VCaP (cell line): Measurements from ENCODE around the gene APOLD1.
"Not testable (repeated sequence)": the region's sequence is repeated elsewhere in the genome, so short reads cannot be mapped to it uniquely, and the experiment has no call there.

Experiments
- H3K27ac ChIP-seq: fragments of 450-650 bp; 2 replicates; pipeline ENCODE4 v1.5.1; 2017
- TF ChIP-seq, protein P1 (sequence below): fragments of 450-650 bp; conservative IDR thresholded peaks from 2 replicates; pipeline ENCODE4 v1.5.1; 2017; ENCODE audit warnings: mild to moderate bottlenecking, moderate library complexity

The APOLD1 gene

DNA sequence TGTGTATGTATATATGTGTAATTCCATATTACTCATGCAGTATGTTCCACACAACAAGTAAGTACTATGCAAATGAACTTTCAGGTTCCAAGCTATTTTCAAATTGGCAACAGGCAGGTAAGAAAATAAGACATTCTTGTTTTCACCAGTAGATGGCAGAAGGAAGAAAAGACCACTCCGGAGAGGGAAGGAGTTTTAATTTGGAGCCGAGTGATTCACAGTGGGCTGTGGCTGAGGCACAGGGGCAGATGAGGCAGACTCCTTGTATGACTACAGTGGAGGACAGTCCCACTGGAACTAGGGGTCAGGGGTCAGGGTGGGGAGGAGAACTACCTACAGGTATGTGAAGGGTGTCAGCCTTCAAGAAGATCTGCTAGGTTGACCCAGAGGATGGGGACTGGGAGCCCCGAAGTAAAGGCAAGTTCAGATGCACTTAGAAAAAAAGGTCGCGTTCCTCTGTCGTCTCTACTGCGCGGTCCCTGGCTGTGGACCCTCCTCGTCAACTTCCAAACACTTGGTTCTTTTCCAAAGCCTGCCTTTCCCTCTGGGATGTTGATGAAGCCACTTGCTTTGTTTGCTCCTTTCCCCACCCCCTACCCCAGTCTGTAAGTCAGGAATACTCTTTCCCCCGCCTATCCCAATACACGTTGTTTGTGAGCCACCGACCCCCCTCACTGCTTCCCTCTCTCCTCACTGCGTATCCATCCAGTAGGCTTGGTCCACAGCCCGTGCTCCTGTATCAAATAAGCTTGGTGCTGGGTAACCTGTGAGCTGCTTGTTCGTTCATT, 51.8 kb downstream of the APOLD1 start:
- TF ChIP-seq, protein P1, sequence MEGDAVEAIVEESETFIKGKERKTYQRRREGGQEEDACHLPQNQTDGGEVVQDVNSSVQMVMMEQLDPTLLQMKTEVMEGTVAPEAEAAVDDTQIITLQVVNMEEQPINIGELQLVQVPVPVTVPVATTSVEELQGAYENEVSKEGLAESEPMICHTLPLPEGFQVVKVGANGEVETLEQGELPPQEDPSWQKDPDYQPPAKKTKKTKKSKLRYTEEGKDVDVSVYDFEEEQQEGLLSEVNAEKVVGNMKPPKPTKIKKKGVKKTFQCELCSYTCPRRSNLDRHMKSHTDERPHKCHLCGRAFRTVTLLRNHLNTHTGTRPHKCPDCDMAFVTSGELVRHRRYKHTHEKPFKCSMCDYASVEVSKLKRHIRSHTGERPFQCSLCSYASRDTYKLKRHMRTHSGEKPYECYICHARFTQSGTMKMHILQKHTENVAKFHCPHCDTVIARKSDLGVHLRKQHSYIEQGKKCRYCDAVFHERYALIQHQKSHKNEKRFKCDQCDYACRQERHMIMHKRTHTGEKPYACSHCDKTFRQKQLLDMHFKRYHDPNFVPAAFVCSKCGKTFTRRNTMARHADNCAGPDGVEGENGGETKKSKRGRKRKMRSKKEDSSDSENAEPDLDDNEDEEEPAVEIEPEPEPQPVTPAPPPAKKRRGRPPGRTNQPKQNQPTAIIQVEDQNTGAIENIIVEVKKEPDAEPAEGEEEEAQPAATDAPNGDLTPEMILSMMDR = peak; percentile 84
- H3K27ac ChIP-seq = no peak overlapping the region

DNA sequence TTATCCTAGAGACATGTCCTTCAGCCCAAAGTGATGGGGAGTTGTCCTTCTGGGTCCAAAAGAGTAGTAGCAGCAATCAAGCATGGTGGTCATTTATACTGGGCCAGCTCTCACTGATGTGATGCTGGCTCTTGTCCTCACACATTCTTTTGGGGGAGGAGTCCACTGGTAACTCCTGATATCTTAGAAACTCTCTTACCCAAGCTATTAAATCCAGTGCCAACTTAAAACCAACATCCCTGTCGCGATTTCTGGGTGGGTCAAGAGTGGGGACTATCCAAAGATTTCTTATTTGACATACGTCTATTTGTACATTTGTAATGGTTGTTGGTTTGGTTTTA, 52.3 kb downstream of the APOLD1 start:
- TF ChIP-seq, protein P1 = no peak
- no peak overlapping the region for H3K27ac ChIP-seq

DNA sequence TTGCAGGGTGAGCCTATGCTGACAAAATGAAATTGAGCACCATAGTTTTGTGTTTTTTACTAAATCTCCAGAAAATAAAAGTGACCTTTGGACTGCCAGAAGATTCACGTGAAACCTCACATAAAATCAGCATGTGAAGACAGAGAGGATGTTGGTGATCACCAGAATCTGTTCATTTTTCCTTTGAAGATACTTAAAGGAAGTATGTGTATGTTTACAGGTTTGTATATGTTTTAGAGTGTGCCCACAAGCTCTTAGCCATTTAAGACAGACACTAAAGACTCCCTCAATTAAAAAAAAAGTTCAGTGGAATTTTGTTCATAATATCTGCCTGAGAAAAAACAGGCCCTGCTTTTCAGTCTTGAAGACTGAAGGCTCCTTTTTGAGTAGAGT, 53.5 kb downstream of the APOLD1 start:
- TF ChIP-seq, protein P1 = no peak
- no peak overlapping the region for H3K27ac ChIP-seq

DNA sequence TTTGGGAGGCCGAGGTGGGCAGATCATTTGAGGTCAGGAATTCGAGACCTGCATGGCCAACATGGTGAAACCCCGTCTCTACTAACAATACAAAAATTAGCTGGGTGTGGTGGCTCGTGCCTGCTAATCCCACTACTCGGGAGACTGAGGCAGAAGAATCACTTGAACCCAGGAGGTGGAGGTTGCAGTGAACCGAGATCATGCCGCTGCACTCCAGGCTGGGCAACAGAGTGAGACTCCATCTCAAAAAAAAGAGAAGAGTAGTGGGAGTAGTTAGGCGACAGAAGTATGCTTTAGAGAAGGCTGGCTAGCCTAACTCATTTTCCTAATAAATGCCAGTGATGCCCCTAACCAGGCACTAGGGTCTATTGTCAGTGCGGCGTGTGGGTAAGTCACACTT, 54.0 kb downstream of the APOLD1 start:
- not testable (repeated sequence) for H3K27ac ChIP-seq

DNA sequence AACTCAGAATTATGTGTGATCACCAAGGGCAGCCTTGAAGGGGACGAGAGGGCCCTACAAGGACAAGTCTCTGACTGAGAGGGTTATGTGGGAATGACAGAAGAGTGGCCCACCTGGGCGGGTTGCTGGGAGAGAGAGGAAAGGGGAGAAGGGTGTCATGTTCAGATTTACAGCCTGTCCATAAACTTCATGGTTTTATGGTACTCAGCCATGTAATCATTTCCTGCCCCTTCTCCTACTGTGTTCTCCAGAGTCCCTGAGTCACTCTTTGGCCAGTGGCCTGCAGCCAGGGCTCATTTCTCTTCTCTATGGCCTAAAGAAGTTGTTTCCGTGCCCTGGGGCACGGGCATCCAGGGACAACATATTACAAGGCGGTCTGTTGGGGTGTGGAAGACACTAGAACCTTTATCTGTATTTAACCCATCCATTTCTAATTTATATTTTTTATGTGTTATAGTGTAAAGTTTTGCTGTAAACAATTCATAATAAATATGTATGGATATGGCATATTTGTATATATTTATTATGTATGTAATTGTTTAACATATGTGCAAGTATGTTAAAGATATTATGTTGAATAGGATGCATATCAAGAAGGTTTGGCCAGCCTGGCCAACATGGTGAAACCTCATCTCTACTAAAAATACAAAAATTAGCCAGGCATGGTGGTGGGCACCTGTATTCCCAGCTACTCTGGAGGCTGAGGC, 54.6 kb downstream of the APOLD1 start:
- TF ChIP-seq, protein P1 = no peak
- H3K27ac ChIP-seq = no peak overlapping the region

DNA sequence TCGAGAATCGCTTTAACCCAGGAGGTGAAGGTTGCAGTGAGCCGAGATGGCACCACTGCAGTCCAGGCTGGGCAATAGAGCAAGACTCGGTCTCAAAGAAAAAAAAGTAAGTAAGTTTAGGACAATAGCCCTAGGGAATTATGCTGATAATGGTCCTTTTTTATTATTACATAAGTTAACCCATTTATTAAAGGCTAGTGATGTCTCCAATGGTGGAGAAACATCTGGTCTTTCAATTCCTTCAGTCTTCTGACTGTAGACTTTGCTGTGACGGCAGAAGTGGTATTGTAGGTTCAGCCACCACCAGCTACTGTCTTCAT, 55.1 kb downstream of the APOLD1 start:
- TF ChIP-seq, protein P1 = no peak
- no peak overlapping the region for H3K27ac ChIP-seq
